ENCODE measurements around the gene IL1RN. TPM values are rescaled to one million over a fixed set of nuclear protein-coding genes. Genes with fewer than 3 reads are reported as not detected.

Gene IL1RN
- total RNA-seq, 2 experiments from 2014 or later = 1.8 TPM

DNA sequence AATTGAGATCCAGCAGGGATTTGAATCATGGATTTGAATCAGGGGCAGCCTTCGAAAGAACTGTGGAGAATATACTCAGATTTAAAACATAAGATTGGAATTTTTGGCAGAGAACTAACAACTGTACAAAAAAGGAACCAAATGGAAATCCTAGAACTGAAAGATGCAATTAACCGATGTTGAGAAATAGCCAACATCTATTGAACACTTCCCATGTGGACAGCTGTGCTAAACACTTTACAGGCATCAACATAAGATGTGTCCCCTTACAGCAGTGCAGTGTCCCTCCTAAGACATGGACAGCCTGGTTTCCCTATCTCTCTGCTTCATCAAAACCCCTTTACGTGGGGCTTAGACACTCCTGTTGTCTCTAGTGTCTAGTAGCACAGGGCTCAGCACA, 3.7 kb upstream of the IL1RN start:
- Mint-ChIP-seq H3K27me3 (no peaks in the 10 kb centered on the region), H3K27ac (peak overlapping the region; percentile 20), H3K4me1 (peaks cover 41% of the 10 kb centered on the region), H3K9me3 (ENCODE audit: low read depth) (no peaks in the 10 kb centered on the region), H3K4me3 (no peak overlapping the region), H3K36me3 (peaks cover 5% of the 10 kb centered on the region)
- no peak for ATAC-seq
- CTCF ChIA-PET = interaction anchor here (1.1 to 3.8 kb wide), 4 partner anchors 13 to 50 kb away, joined by 4 to 24 read pairs (median 6); partner anchors contain the start of gene PSD4
- DNase-seq = no peak

- CTCF ChIA-PET = interaction anchor here (0.9 to 3.8 kb wide), 6 partner anchors 12 to 246 kb away, joined by 3 to 24 read pairs (median 4); partner anchors contain the start of gene PSD4
- Mint-ChIP-seq H3K27ac (peak overlapping the region; percentile 68), H3K36me3 (peaks cover 5% of the 10 kb centered on the region), H3K27me3 (no peaks in the 10 kb centered on the region), H3K4me1 (peaks cover 41% of the 10 kb centered on the region), H3K9me3 (ENCODE audit: low read depth) (no peaks in the 10 kb centered on the region), H3K4me3 (peak overlapping the region; percentile 26)
- DNase-seq (peak; percentile 58), ATAC-seq (peak; percentile 58)
These were observed 3.0 kb upstream of the IL1RN start for GRCh38 chr2:113124181-113124961.

- CTCF ChIA-PET = interaction anchor here (0.9 to 3.8 kb wide), 5 partner anchors 12 to 245 kb away, joined by 3 to 24 read pairs (median 5); partner anchors contain the start of gene PSD4
- ATAC-seq = no peak
- no peak overlapping the region for H3K4me3 Mint-ChIP-seq
- peak; percentile 2 for DNase-seq
- no peak overlapping the region for H3K27ac Mint-ChIP-seq
- H3K36me3 Mint-ChIP-seq = peaks cover 1% of the 10 kb centered on the region
- H3K27me3 Mint-ChIP-seq = no peaks in the 10 kb centered on the region
- no peaks in the 10 kb centered on the region for H3K9me3 Mint-ChIP-seq (ENCODE audit: low read depth)
- H3K4me1 Mint-ChIP-seq = peaks cover 38% of the 10 kb centered on the region
These were observed 2.2 kb upstream of the IL1RN start for GRCh38 chr2:113124984-113125855.

DNA sequence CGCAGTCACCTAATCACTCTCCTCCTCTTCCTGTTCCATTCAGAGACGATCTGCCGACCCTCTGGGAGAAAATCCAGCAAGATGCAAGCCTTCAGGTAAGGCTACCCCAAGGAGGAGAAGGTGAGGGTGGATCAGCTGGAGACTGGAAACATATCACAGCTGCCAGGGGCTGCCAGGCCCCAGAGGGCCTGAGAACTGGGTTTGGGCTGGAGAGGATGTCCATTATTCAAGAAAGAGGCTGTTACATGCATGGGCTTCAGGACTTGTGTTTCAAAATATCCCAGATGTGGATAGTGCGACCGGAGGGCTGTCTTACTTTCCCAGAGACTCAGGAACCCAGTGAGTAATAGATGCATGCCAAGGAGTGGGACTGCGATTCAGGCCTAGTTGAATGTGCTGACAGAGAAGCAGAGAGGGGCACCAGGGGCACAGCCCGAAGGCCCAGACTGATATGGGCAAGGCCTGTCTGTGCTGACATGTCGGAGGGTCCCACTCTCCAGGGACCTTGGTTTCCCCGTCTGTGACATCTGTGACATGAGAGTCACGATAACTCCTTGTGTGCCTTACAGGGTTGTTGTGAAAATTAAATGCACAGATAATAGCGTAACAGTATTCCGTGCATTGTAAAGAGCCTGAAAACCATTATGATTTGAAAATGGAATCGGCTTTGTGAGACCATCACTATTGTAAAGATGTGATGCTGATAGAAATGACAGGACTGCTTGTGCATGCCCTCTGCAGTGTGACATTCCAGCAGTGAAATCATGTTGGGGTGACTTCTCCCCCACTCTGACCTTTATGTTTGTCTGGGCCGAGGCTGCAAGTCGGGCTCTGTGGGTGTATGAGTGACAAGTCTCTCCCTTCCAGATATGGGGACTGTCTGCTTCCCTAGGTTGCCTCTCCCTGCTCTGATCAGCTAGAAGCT, 510 bp downstream of the IL1RN start:
- DNase-seq (peak; percentile 37), ATAC-seq (no peak)
- H3K9me3 Mint-ChIP-seq (ENCODE audit: low read depth) = no peaks in the 10 kb centered on the region
- CTCF ChIA-PET = interaction anchor here (0.7 to 2.5 kb wide), 5 partner anchors 9 to 76 kb away, joined by 3 to 13 read pairs (median 4); no protein-coding TSS in a partner anchor
- H3K36me3 Mint-ChIP-seq = no peaks in the 10 kb centered on the region
- H3K4me3 Mint-ChIP-seq = no peak overlapping the region
- no peaks in the 10 kb centered on the region for H3K27me3 Mint-ChIP-seq
- H3K27ac Mint-ChIP-seq = no peak overlapping the region
- peaks cover 34% of the 10 kb centered on the region for H3K4me1 Mint-ChIP-seq

- Mint-ChIP-seq H3K27ac (no peak overlapping the region), H3K4me3 (no peak overlapping the region), H3K9me3 (ENCODE audit: low read depth) (no peaks in the 10 kb centered on the region), H3K27me3 (no peaks in the 10 kb centered on the region), H3K36me3 (no peaks in the 10 kb centered on the region), H3K4me1 (peaks cover 32% of the 10 kb centered on the region)
- CTCF ChIA-PET = interaction anchor here (0.7 to 2.5 kb wide), 6 partner anchors 9 to 119 kb away, joined by 3 to 13 read pairs (median 5); no protein-coding TSS in a partner anchor
- ATAC-seq (no peak), DNase-seq (peak; percentile 28)
These were observed 2.2 kb downstream of the IL1RN start for GRCh38 chr2:113129519-113130078.

- Mint-ChIP-seq H3K4me3 (no peak overlapping the region), H3K36me3 (no peaks in the 10 kb centered on the region), H3K4me1 (peaks cover 23% of the 10 kb centered on the region), H3K9me3 (ENCODE audit: low read depth) (no peaks in the 10 kb centered on the region), H3K27ac (no peak overlapping the region), H3K27me3 (no peaks in the 10 kb centered on the region)
- ATAC-seq = no peak
- DNase-seq = peak; percentile 21
- CTCF ChIA-PET = interaction anchor here (1.8 to 2.2 kb wide), 2 partner anchors 68 to 259 kb away, joined by 4 to 8 read pairs; no protein-coding TSS in a partner anchor
These were observed 4.2 kb downstream of the IL1RN start for GRCh38 chr2:113131352-113132185.

GRCh38 chr2:113132414-113133021, 5.1 kb downstream of the IL1RN start:
- Mint-ChIP-seq H3K36me3 (no peaks in the 10 kb centered on the region), H3K27ac (no peak overlapping the region), H3K9me3 (ENCODE audit: low read depth) (no peaks in the 10 kb centered on the region), H3K27me3 (no peaks in the 10 kb centered on the region), H3K4me1 (peaks cover 19% of the 10 kb centered on the region), H3K4me3 (no peak overlapping the region)
- CTCF ChIA-PET = interaction anchor here (1.5 to 13.6 kb wide), 5 partner anchors 49 to 258 kb away, joined by 4 to 329 read pairs (median 8); no protein-coding TSS in a partner anchor
- ATAC-seq = no peak
- peak; percentile 32 for DNase-seq

- CTCF ChIA-PET = interaction anchor here (1.1 to 13.6 kb wide), 11 partner anchors 15 to 256 kb away, joined by 3 to 329 read pairs (median 7); partner anchors contain the start of gene PSD4
- H3K27me3 Mint-ChIP-seq = no peaks in the 10 kb centered on the region
- H3K4me1 Mint-ChIP-seq = peaks cover 29% of the 10 kb centered on the region
- no peak overlapping the region for H3K27ac Mint-ChIP-seq
- H3K4me3 Mint-ChIP-seq = no peak overlapping the region
- DNase-seq (peak; percentile 49), ATAC-seq (peak; percentile 64)
- H3K36me3 Mint-ChIP-seq = no peaks in the 10 kb centered on the region
- H3K9me3 Mint-ChIP-seq (ENCODE audit: low read depth) = no peaks in the 10 kb centered on the region
These were observed 6.6 kb downstream of the IL1RN start for GRCh38 chr2:113133704-113134598.

DNA sequence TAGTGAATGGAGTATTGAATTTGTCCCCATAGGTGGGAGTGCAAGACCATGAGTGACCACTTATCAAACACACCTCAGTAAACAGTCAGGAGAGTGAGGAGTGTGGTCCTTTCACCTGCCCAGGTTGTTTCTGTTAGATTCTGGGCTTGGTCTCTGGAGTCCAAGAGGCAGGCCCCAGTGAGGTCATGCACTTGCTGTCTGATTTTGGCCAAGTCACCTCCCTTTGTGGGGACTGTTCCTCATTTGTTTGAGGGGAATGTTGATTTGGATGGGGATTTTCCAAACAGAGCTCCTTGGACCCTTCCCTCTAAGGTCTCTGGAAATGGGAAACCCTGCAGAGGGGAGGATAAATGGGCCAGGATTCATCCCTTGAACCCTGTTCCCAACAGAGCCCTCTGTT, 7.3 kb downstream of the IL1RN start:
- no peaks in the 10 kb centered on the region for H3K36me3 Mint-ChIP-seq
- peak; percentile 22 for DNase-seq
- peaks cover 34% of the 10 kb centered on the region for H3K4me1 Mint-ChIP-seq
- no peaks in the 10 kb centered on the region for H3K27me3 Mint-ChIP-seq
- no peak overlapping the region for H3K27ac Mint-ChIP-seq
- no peak overlapping the region for H3K4me3 Mint-ChIP-seq
- no peak for ATAC-seq
- CTCF ChIA-PET = interaction anchor here (0.8 to 13.6 kb wide), 15 partner anchors 10 to 236 kb away, joined by 3 to 329 read pairs (median 5); partner anchors contain the start of gene PSD4
- H3K9me3 Mint-ChIP-seq (ENCODE audit: low read depth) = no peaks in the 10 kb centered on the region

GRCh38 chr2:113135317-113135716, 7.9 kb downstream of the IL1RN start:
- Mint-ChIP-seq H3K27me3 (no peaks in the 10 kb centered on the region), H3K36me3 (no peaks in the 10 kb centered on the region), H3K4me1 (peaks cover 34% of the 10 kb centered on the region), H3K9me3 (ENCODE audit: low read depth) (no peaks in the 10 kb centered on the region), H3K27ac (no peak overlapping the region), H3K4me3 (no peak overlapping the region)
- CTCF ChIA-PET = interaction anchor here (0.8 to 13.6 kb wide), 16 partner anchors 9 to 235 kb away, joined by 3 to 329 read pairs (median 6); partner anchors contain the start of gene PSD4
- ATAC-seq (no peak), DNase-seq (peak; percentile 40)

All from activated CD8-positive, alpha-beta memory T cell treated with anti-CD3 and anti-CD28 coated beads, Interleukin-2, amount 10 ng/mL, durations not matched to agents 7 days and 5 days (primary cell).